Sciatic nerve (tissue), 2 donors: ENCODE measurements around the gene CTNNA3. TPM values are rescaled to one million over a fixed set of nuclear protein-coding genes. Genes with fewer than 3 reads are reported as not detected.

Experiments
- ATAC-seq: fragments of 200-7000 bp; cut with Tn5 transposase; one replicate; pipeline ENCODE4 v1.9.1; 2020; ENCODE audit warnings: mild to moderate bottlenecking, moderate library complexity
- DNase-seq: peaks from one replicate; pipeline ENCODE4 v3.0.0-alpha.2; 2020; ENCODE audit warnings: low spot score
- intact Hi-C: fragments of 100-400 bp; cut with DNase I; formaldehyde crosslinking; loops from one replicate; pipeline ENCODE4 v1.14.2; 2022
- microRNA-seq: library from miRNA; unstranded; fragments of <30 nt; microRNA quantifications from one replicate; pipeline ENCODE4 v1.2.0, GENCODE V29; 2020
- total RNA-seq: library from RNA; stranded (reverse); fragmentation: NEBNext Ultra II Directional; extraction: Animal tissue kit (Norgen Biotek cat#: 25700); gene quantifications from one replicate; pipeline ENCODE4 v1.2.1, GENCODE V29; 2021
- donor health status: DM: no; HTN: no; CAD: no.
- donor health status: DM: no; HTN: no; CAD: no.

Gene CTNNA3
- total RNA-seq, 1 donor from 2014 or later, result 89.6 TPM

DNA sequence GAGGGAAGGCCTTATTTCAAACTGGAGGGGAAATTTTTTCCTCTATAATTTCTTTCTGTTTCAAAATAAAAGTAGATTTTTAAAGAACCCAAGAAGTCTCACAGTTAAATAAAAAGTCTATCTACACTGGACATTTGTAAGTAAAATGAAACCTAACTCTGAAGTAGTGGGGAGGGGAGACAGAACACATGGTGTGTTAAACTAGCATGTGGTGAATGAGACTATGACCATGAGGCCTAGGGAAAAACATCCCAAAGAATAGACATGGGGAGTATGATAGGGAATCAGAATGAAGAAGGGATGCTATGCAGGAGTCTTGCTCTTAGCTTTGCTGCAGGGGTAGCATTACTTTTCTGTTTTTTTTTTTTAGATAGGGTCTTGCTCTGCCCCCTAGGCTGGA, 1831.5 kb downstream of the CTNNA3 start:
- DNase-seq, result no peak
- ATAC-seq, result no peak
- intact Hi-C loops, result no loop called here

GRCh38 chr10:65864036-65864435, 1832.0 kb downstream of the CTNNA3 start:
- no peak for ATAC-seq
- intact Hi-C loops, result no loop called here

More at GRCh38 chr10:65864036-65864435, 1832.0 kb downstream of the CTNNA3 start:
- DNase-seq, result no peak

Small RNA genes lying within 50 kb of the gene (microRNA-seq; reads per million reads assigned to microRNA genes)
- gene MIR7151, result 1.1 reads per million

Other genes starting within 250 kb of the CTNNA3 start
- 5.1 TPM for gene DNAJC12, start 142.0 kb upstream of the CTNNA3 start, total RNA-seq
- 35.8 TPM for gene SIRT1, start 188.5 kb upstream of the CTNNA3 start, total RNA-seq